ENCODE measurements around the gene LDLRAD3. TPM values are rescaled to one million over a fixed set of nuclear protein-coding genes. Genes with fewer than 3 reads are reported as not detected.

LDLRAD3 gene
- total RNA-seq, 1 donor from 2014 or later: 8.6 TPM

GRCh38 chr11:36218283-36218921 is 274.5 kb downstream of the LDLRAD3 start:
- no peak for TF ChIP-seq CTCF (IDR thresholded peaks at IDR 0.05)
- no peaks in the 10 kb centered on the region for H3K4me1 Mint-ChIP-seq (ENCODE audit: low read depth)
- H3K9me3 Mint-ChIP-seq (ENCODE audit: low read depth): peaks cover 15% of the 10 kb centered on the region
- H3K36me3 Mint-ChIP-seq (ENCODE audit: low read depth): peaks cover 4% of the 10 kb centered on the region
- no peaks in the 10 kb centered on the region for H3K27me3 Mint-ChIP-seq (ENCODE audit: low read depth)
- DNase-seq (ENCODE audit: low spot score): no peak
- no peak overlapping the region for H3K4me3 Mint-ChIP-seq (ENCODE audit: unreplicated experiment)
- no peak overlapping the region for H3K27ac Mint-ChIP-seq (ENCODE audit: unreplicated experiment)

DNA sequence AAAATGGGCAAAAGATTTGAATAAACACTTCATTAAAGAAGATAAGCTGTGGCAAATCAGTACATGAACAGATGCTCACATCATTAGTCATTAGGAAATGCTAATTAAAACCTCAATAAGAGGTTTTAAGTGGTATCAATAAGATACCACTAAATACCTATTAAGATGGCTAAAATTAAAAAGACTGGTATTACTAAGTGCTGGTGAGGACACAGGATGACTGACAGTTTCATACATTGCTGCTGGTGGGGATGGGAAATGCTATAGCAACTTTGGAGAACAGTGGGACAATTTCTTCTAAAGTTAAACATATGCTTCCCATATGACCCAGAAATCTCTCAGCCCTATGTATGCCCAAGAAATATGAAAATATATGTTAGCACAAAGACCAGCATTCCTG is 276.1 kb downstream of the LDLRAD3 start:
- no peak overlapping the region for H3K27ac Mint-ChIP-seq (ENCODE audit: unreplicated experiment)
- TF ChIP-seq CTCF (IDR thresholded peaks at IDR 0.05): no peak
- no peaks in the 10 kb centered on the region for H3K27me3 Mint-ChIP-seq (ENCODE audit: low read depth)
- no peak overlapping the region for H3K4me3 Mint-ChIP-seq (ENCODE audit: unreplicated experiment)
- H3K36me3 Mint-ChIP-seq (ENCODE audit: low read depth): peaks cover 4% of the 10 kb centered on the region
- H3K4me1 Mint-ChIP-seq (ENCODE audit: low read depth): no peaks in the 10 kb centered on the region
- H3K9me3 Mint-ChIP-seq (ENCODE audit: low read depth): peaks cover 15% of the 10 kb centered on the region
- DNase-seq (ENCODE audit: low spot score): no peak

DNA sequence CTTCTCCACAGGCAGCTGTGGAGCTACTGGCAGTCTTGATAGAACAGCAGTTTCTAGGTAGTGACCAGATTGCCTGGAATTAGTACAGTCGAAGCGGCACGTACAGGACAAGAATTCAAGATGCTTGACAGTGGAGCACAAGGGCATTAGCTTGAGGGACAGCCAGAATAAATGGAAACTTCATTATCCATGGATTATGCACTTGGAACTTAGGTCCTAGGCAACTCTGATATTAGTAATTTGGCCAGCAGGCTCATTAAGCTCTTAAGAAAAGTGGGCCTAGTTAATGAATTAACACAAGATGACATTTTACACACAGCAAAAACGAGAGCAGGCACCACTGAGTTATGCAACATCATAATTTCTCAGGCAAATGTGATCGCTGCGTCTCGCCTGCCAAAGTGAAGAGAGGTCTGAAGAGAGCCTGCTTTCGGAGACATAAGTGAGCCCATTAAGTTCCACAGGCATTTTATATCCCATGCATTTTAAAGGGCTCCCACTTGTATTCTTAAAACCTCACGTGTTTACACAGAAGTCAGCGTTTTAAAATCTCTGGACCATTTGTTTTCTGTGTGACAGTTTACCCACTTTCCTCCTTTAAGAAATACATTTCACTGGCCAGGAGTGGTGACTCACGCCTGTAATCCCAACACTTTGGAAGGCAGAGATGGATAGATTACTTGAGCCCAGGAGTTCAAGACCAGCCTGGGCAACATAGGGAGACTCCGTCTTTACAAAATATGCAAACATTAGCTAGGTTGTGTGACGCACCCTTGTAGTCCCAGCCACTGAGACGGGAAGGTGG is 279.2 kb downstream of the LDLRAD3 start:
- H3K4me1 Mint-ChIP-seq (ENCODE audit: low read depth): no peaks in the 10 kb centered on the region
- H3K27ac Mint-ChIP-seq (ENCODE audit: unreplicated experiment): no peak overlapping the region
- TF ChIP-seq CTCF (IDR thresholded peaks at IDR 0.05): no peak
- DNase-seq (ENCODE audit: low spot score): no peak
- H3K36me3 Mint-ChIP-seq (ENCODE audit: low read depth): peaks cover 3% of the 10 kb centered on the region
- H3K9me3 Mint-ChIP-seq (ENCODE audit: low read depth): peaks cover 11% of the 10 kb centered on the region
- no peak overlapping the region for H3K4me3 Mint-ChIP-seq (ENCODE audit: unreplicated experiment)
- no peaks in the 10 kb centered on the region for H3K27me3 Mint-ChIP-seq (ENCODE audit: low read depth)

DNA sequence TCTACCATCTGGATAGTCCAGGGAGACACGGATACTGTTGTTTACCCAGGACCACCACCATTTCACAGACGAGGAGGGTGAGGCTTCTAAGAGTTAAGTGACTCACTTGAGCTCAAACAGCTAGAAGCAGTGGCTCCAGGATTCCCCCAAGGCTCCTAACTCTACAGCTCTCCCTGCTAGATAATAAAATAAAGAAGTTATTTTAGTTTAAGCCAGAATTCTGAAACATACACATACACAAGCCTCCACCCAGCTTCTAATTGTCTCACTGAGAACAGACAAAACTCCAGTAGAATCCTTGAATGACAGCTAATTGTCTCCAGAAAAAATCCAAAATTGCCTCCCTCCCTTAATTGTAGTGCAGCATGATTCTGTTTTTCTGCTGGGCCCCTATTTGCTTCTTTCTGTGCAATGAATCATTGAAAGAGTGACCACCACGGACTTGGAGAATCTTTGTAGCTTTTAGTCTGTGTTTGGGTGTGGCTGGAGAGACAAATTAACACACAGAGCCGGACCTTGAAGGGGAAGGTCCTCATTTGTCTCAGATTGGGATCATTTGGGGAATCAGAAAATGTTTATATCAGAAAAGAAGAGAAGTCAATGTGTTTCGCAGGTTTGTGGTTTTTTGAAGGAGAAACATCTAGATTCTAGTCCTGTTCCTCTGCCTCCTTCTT is 280.5 kb downstream of the LDLRAD3 start:
- Mint-ChIP-seq H3K36me3 (ENCODE audit: low read depth) (peaks cover 3% of the 10 kb centered on the region), H3K4me1 (ENCODE audit: low read depth) (peaks cover 4% of the 10 kb centered on the region), H3K9me3 (ENCODE audit: low read depth) (peaks cover 9% of the 10 kb centered on the region), H3K27ac (ENCODE audit: unreplicated experiment) (no peak overlapping the region), H3K27me3 (ENCODE audit: low read depth) (no peaks in the 10 kb centered on the region), H3K4me3 (ENCODE audit: unreplicated experiment) (no peak overlapping the region)
- DNase-seq (ENCODE audit: low spot score): no peak
- TF ChIP-seq CTCF (IDR thresholded peaks at IDR 0.05): no peak

DNA sequence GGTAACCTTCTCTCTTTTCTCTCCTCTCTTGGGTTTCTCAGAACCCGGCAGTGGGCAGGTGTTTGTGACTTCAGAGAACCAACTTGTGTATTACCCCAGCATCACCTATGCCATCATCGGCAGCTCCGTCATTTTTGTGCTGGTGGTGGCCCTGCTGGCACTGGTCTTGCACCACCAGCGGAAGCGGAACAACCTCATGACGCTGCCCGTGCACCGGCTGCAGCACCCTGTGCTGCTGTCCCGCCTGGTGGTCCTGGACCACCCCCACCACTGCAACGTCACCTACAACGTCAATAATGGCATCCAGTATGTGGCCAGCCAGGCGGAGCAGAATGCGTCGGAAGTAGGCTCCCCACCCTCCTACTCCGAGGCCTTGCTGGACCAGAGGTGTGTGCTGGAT is 283.2 kb downstream of the LDLRAD3 start:
- no peaks in the 10 kb centered on the region for H3K27me3 Mint-ChIP-seq (ENCODE audit: low read depth)
- no peaks in the 10 kb centered on the region for H3K36me3 Mint-ChIP-seq (ENCODE audit: low read depth)
- TF ChIP-seq CTCF (IDR thresholded peaks at IDR 0.05): no peak
- H3K4me3 Mint-ChIP-seq (ENCODE audit: unreplicated experiment): no peak overlapping the region
- DNase-seq (ENCODE audit: low spot score): no peak
- no peaks in the 10 kb centered on the region for H3K9me3 Mint-ChIP-seq (ENCODE audit: low read depth)
- no peak overlapping the region for H3K27ac Mint-ChIP-seq (ENCODE audit: unreplicated experiment)
- peaks cover 31% of the 10 kb centered on the region for H3K4me1 Mint-ChIP-seq (ENCODE audit: low read depth)
